SK-N-SH treated with all-trans-retinoic acid at 6 μM for 48 hours (cell line): ENCODE measurements around the gene SDK1.

ENCODE experiments used
- ARNTL ChIP-seq: fragments of 450-650 bp; formaldehyde crosslinking; IDR thresholded peaks from 2 replicates; pipeline ENCODE4 v1.5.0; 2020; ENCODE audit warnings: low read depth, mild to moderate bottlenecking, moderate library complexity, borderline replicate concordance
- CSDC2 ChIP-seq: fragments of 250-450 bp; sonication (Bioruptor Pico); IDR thresholded peaks from 2 replicates; pipeline ENCODE4 v1.5.0; 2020; ENCODE audit warnings: mild to moderate bottlenecking, moderate library complexity
- ESRRG ChIP-seq: fragments of 250-450 bp; sonication (Bioruptor Pico); IDR thresholded peaks from 2 replicates; pipeline ENCODE4 v1.6.1; 2021; ENCODE audit warnings: mild to moderate bottlenecking
- RARB ChIP-seq: fragments of 250-450 bp; sonication (Bioruptor Pico); IDR thresholded peaks from 2 replicates; pipeline ENCODE4 v1.8.0; 2021; ENCODE audit warnings: mild to moderate bottlenecking, moderate library complexity
- TCF4 ChIP-seq: fragments of 250-450 bp; sonication (Bioruptor Pico); IDR thresholded peaks from 2 replicates; pipeline ENCODE4 v1.8.0; 2021; ENCODE audit warnings: mild to moderate bottlenecking, moderate library complexity, borderline replicate concordance
- ZFP30 ChIP-seq: fragments of 450-650 bp; formaldehyde crosslinking; IDR thresholded peaks from 2 replicates; pipeline ENCODE4 v1.5.0; 2022; ENCODE audit warnings: mild to moderate bottlenecking, moderate library complexity
- ZNF70 ChIP-seq: fragments of 450-650 bp; formaldehyde crosslinking; IDR thresholded peaks from 2 replicates; pipeline ENCODE4 v1.5.0; 2020; ENCODE audit warnings: mild to moderate bottlenecking, moderate library complexity
- ZNF8 ChIP-seq: fragments of 450-650 bp; formaldehyde crosslinking; IDR thresholded peaks from 2 replicates; pipeline ENCODE4 v1.5.0; 2020; ENCODE audit warnings: mild to moderate bottlenecking, moderate library complexity
- TF ChIP-seq, protein P1 (sequence below): fragments of 250-450 bp; sonication (Bioruptor Pico); IDR thresholded peaks from 2 replicates; pipeline ENCODE4 v1.8.0; 2020; ENCODE audit warnings: mild to moderate bottlenecking, moderate library complexity, borderline replicate concordance

DNA sequence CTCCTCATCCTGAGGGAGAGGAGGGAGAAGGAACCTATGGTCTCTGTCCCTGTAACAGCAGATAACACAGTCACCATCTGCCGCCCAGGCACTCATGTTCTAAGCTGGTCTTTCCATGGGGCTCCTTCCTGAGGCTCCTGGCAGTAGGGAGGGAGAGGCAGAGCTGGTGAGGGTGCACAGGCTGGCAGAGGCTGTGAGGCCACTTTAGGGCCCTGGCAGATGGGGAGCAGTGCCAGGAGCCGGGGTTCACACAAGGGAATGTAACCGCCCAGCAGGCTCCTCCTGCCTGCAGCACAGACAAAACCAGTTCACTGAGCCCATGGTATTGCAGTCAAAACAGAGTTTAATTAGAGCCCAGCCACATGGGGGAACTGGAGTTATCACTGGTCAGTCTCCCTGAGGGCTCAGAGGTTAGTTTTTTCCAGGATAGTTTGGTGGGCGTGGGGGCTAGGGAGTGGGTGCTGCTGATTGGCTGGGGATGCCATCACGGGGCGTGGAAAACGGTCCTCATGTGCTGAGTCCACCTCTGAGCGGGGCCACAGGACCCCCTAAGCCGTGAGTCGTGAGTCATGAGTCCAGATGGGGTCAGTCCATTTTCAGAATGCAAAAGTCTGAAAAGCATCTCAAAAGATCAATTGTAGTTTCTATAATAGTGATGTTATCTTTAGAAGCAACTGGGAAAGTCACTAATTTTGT, 881.7 kb downstream of the SDK1 start:
- TF ChIP-seq, protein P1, sequence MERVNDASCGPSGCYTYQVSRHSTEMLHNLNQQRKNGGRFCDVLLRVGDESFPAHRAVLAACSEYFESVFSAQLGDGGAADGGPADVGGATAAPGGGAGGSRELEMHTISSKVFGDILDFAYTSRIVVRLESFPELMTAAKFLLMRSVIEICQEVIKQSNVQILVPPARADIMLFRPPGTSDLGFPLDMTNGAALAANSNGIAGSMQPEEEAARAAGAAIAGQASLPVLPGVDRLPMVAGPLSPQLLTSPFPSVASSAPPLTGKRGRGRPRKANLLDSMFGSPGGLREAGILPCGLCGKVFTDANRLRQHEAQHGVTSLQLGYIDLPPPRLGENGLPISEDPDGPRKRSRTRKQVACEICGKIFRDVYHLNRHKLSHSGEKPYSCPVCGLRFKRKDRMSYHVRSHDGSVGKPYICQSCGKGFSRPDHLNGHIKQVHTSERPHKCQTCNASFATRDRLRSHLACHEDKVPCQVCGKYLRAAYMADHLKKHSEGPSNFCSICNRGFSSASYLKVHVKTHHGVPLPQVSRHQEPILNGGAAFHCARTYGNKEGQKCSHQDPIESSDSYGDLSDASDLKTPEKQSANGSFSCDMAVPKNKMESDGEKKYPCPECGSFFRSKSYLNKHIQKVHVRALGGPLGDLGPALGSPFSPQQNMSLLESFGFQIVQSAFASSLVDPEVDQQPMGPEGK (CRISPR knock-in tag) = no peak
- TF ChIP-seq CSDC2 (CRISPR knock-in tag) (no peak), ARNTL (no peak), ZNF70 (CRISPR knock-in tag) (no peak), ZNF8 (CRISPR knock-in tag) (no peak), TCF4 (no peak), ZFP30 (CRISPR knock-in tag) (no peak), RARB (CRISPR knock-in tag) (no peak), ESRRG (CRISPR knock-in tag) (no peak)
